Subcutaneous adipose tissue (tissue), 4 donors: ENCODE data around the gene OR6C68. TPM values are rescaled to one million over a fixed set of nuclear protein-coding genes. Genes with fewer than 3 reads are reported as not detected.

ENCODE experiments used
- CTCF ChIP-seq: fragments of 450-650 bp; IDR thresholded peaks from one replicate; pipeline ENCODE4 v1.5.1; 2016; ENCODE audit warnings: low read depth, mild to moderate bottlenecking, control low read depth, antibody characterized with exemption, moderate library complexity
- total RNA-seq, 4 donors: library from RNA; depleted of rRNA; stranded (reverse); fragments of >200 nt; gene quantifications; one replicate each; pipeline ENCODE4 v1.1.0, GENCODE V29; 2016

The OR6C68 gene
- total RNA-seq, 4 donors from 2014 or later, result not detected

- no peak for TF ChIP-seq CTCF
Observed at GRCh38 chr12:55516391-55516790, 24.2 kb downstream of the OR6C68 start.

Other genes with a start within 250 kb of the OR6C68 start
- gene OR6C74, start 247.8 kb upstream of the OR6C68 start, total RNA-seq, result not detected
- gene OR6C6, start 195.8 kb upstream of the OR6C68 start, total RNA-seq, result not detected
- not detected for gene OR6C1, start 178.0 kb upstream of the OR6C68 start, total RNA-seq
- gene OR6C3, start 161.6 kb upstream of the OR6C68 start, total RNA-seq, result not detected
- gene OR6C75, start 129.4 kb upstream of the OR6C68 start, total RNA-seq, result not detected
- gene OR6C65, start 91.8 kb upstream of the OR6C68 start, total RNA-seq, result not detected
- gene OR6C76, start 66.1 kb upstream of the OR6C68 start, total RNA-seq, result not detected
- gene OR6C2, start 48.3 kb upstream of the OR6C68 start, total RNA-seq, result not detected
- not detected for gene OR6C70, start 22.2 kb upstream of the OR6C68 start, total RNA-seq
- not detected for gene OR6C4, start 57.2 kb downstream of the OR6C68 start, total RNA-seq
- gene OR2AP1, start 80.1 kb downstream of the OR6C68 start, total RNA-seq, result not detected
- gene OR10P1, start 144.5 kb downstream of the OR6C68 start, total RNA-seq, result not detected
- 100 to 1,000 TPM; 117 to 518 (median 175) TPM for gene ITGA7, start 215.5 kb downstream of the OR6C68 start, total RNA-seq
- gene BLOC1S1, start 223.7 kb downstream of the OR6C68 start, total RNA-seq, result 100 to 1,000 TPM; 193 to 251 (median 239) TPM
- 100 to 1,000 TPM in 3 of 4 donors, 10 to 100 TPM in 1; 70.9 to 162 (median 123) TPM for gene RDH5, start 228.0 kb downstream of the OR6C68 start, total RNA-seq
- 1,000 to 10,000 TPM in 1 of 4 donors, 100 to 1,000 TPM in 3; 727 to 1,052 (median 875) TPM for gene CD63, start 236.6 kb downstream of the OR6C68 start, total RNA-seq